Activated T-cell treated with anti-CD3 and anti-CD28 coated beads for 24 hours (primary cell): Measurements from ENCODE around the gene CD1C.
"Not testable (repeated sequence)": the region's sequence is repeated elsewhere in the genome, so short reads cannot be mapped to it uniquely, and the experiment has no call there.

Experiments used
- DNase-seq: peaks from one replicate; pipeline ENCODE4 v3.0.0-alpha.2; 2020; ENCODE audit warnings: low read depth

Gene CD1C

DNA sequence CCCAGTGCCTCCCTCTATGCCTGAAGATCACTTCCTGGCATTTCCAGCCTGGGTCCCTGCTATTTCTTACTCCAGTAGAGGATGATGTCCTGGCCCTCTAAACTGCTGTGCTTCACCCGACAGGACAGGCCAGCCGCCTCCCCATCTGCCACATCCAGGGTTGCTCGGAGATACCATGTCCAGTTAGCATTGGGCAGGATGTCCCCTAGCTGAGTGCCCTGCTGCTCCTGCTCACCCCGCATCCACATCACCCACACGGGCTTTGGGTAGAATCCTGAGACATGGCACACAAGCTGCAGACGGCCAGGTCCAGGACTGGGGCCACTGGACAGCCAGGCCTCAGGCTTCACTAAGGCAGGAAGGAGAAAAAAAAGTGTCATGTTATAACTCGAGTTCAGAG, 39.6 kb downstream of the CD1C start:
- no peak for DNase-seq

DNA sequence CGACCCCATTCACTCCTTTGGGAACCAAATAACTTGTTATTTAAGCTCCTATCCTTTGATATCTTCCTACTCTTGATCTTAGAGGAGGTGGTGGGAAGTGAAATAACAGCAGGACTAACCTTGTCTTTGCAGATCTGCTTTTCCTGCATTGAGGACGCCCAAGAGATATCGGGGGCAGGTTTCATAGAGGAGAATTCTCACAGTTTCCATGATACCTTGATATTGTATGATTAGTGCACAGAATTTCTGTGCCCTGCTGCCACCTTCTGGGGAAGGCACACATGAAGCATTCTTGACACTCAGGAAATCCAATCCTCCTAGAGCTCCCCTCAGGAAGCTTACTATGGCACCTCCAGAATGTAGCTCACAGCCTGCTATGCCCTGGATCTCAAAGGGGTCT, 40.0 kb downstream of the CD1C start:
- DNase-seq: no peak

DNA sequence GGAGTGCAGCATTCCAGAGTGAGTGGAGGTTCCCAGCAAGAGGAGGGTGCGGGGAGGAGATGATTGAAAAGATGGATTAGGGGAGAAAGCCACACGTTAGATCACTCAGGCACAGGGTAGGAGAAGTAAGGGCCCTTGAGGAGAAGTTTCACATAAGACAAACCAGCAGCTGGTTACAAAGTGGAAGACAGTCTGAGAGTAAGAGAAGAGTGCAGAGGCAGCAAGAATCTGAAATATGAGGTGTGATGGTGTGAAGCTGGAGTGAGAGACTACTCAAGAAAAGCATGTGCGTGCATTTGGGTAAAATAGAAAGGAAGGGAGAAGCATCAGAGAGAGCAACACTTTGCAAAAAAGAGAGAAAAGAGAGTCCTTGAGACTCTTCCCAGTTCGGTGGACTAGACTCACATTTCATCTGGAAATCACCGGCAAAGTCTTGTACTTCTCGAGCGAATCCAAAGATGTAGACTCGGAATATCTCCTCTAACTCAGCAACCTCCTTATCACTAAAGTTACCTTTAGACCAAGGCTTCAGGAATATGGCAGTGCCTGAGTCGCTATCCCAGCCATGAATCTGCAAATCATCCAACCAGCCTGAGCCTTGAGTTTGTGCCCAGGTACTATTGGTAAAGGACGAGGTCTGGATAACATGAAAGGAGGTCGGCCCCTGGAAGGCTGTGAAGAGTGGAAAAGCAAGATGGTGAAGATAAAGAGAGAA, 40.8 kb downstream of the CD1C start:
- DNase-seq: no peak

DNA sequence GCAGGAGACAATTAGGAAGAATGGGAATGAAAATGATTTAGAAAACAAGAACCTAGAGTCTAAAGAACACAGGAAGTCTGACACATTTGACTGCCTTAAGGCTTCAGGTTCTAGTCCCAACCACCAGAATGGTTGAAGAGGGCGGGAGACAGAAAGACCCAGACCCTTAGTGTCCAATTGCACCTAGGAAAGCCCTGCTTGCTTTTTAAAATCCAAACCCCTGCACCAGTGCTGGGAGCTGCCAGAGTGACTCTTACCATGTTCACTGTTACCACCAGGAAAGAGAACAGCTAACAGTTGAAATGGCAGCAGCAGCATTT, 41.3 kb downstream of the CD1C start:
- DNase-seq: no peak

GRCh38 chr1:158331481-158332150, 41.9 kb downstream of the CD1C start, which contains the start of gene CD1B:
Gene CD1B (minus strand): TSS chr1:158331531. CDS start chr1:158331423, 108 bp downstream.
- no peak for DNase-seq

DNA sequence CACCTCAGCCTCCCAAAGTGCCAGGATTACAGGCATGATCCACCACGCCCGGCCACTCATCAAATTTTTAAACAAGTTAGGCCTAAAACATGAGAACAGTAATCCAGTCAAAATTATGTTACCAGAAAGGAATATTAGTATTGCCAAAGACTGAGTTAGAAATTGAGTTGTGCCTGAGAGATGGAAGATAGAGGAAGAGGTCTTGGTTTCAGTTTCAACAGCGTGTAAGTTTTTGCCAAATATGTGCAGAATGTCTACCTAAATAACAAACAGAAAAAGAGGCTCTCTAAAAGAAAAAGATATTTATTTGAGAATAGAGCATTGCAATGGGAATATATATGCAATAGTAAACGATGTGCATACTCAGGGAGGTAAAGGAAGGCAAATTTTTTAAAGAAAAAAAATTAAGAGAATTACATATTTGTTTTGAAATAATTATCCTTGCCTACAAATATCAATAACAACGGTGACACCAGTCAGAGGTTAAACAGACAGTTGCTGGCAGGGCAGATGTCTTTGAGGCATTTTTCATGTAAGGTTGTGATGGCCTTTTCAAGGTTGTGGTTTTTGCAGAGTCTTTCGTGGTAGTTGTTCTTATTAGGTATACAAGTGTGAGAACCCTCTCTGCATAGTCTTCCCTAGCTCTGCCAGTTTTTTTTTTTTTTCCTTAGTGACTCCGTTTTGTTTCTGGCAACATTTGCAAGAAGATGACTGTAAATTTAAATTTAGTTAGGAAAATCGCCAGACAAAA, 43.9 kb downstream of the CD1C start:
- DNase-seq: no peak

- no peak for DNase-seq
Observed at GRCh38 chr1:158334526-158335212, 44.9 kb downstream of the CD1C start.

DNA sequence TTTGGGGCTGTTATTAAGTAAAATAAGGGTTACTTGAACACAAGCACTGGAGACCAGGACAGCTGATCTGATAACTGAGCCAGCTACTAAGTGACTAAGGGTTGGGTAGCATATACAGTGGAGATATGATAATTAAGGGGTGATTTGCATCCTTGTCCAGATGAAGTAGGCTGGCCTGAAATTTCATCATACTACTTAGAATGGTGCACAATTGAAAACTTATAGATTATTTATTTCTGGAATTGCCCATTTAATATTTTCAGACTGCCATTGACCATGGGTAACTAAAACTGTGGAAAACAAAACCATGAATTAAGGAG, 45.5 kb downstream of the CD1C start:
- DNase-seq: no peak

- not testable (repeated sequence) for DNase-seq
Observed at GRCh38 chr1:158336413-158336812, 46.7 kb downstream of the CD1C start.
